Left renal pelvis (tissue), 4 donors: ENCODE results near the gene MAGI1. TPM values are rescaled to one million over a fixed set of nuclear protein-coding genes. Genes with fewer than 3 reads are reported as not detected.
A peak's percentile ranks its signal among the peaks of the same experiment; 100 is the strongest.
"Not testable (repeated sequence)": the region's sequence is repeated elsewhere in the genome, so short reads cannot be mapped to it uniquely, and the experiment has no call there.

Experiments
- DNase-seq, 4 donors: peaks; one replicate each; pipeline ENCODE4 v3.0.0-alpha.2; 2013; ENCODE audit warnings: low read depth in 4 of 4, low spot score in 3 of 4
- polyA plus RNA-seq, 4 donors: library from polyadenylated mRNA; unstranded; fragments of 120-200 nt; gene quantifications; one replicate each; pipeline ENCODE4 v1.2.1, GENCODE V29; 2013; ENCODE audit not compliant: insufficient read length in 4 of 4

MAGI1 gene
- polyA plus RNA-seq, 4 donors = 9.3 to 33.8 (median 26.9) TPM

DNA sequence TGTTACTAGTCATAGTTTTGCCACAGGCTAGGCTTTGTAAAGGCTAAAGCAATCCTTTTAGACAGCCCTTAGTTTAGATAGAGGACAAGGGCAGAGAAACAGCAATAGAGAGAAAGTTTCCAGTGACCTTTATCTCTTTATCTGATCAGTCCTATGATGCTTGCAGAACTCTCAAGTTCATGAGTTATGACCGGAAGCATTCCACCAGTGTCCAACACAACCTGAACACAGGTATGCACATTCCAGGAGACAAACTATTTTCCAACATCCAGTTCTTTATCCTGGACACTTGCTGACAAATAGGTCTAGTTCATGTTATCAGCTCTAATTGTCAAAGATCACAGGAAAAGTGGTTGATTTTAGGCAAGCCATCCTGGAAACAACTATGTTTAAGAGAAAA, 422.2 kb downstream of the MAGI1 start:
- DNase-seq = no peak

DNA sequence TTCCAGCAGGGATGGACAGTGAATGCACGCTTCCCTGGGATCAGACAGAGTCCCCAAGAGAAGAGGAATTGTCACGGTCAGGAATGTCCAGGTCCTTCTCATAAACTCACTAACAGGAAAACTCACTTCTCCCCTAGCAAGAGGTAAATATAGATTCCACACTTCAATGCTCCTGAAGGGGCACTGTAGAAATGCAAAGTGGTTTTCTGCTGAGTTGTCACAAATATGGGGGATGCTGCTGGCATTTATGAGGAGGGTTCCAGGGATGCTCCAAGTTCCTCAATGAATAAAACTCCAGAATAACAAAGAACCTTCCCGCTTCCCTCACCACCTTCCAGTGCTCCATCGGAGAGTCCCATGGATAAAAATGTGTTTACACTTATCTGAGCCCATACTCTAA, 423.4 kb downstream of the MAGI1 start:
- no peak for DNase-seq

DNA sequence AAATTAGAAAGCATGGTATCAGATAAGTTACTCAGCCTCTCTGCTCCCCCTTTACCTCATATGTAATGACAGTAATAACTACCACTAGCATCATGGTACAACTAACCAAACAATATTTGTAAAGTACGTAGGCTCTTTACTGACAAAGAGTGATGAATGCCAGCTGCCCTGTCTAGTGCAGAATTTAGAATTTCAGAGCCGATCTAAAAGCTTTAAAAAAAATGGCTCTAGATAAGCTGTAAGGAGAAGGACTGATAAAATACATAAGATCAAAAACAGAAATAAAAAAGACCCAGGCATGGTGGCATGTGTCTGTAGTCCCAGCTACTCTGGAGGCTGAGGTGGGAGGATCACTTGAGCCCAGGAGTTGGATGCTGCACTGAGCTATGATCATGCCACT, 424.1 kb downstream of the MAGI1 start:
- no peak for DNase-seq

DNA sequence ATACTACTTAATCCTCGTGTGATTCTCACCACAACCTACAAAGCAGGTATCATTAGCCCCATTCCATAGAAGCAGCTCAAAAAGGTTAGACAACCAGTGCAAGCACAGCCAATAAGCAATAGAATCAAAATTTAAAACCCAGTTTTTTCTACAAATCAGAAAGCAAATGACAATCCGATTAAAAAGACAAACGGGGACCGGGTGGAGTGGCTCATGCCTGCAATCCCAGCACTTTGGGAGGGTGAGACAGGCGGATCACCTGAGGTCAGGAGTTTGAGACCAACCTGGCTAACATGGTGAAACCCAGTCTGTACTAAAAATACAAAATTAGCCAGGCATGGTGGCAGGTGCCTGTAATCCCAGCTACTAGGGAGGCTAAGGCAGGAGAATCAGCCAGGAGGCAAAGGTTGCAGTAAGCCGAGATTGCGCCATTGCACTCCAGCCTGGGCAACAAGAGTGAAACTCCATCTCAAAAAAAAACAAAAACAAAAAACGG, 430.7 kb downstream of the MAGI1 start:
- not testable (repeated sequence) for DNase-seq

GRCh38 chr3:65607101-65607500, 431.6 kb downstream of the MAGI1 start:
- DNase-seq = no peak

- DNase-seq = no peak
Observed at GRCh38 chr3:65605876-65606432, 432.8 kb downstream of the MAGI1 start.

GRCh38 chr3:65604863-65605526, 433.7 kb downstream of the MAGI1 start:
- DNase-seq = no peak

DNA sequence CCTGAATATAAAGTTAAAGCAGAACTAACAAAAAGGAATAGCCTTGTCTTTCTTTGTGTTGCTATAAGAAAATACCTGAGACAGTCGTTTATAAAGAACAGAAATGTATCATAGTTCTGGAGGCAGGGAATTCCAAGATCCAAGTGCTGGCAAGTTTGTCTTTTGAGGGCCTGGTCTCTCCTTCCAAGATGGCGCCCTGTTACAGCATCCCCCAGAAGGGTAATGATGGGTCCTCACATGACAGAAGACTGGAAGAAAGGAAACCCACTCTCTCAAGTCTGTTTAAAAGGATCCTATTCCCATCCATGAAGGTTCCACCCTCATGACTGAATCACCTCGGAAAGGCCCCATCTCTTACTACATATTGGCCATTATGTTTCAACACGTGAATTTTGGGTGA, 435.1 kb downstream of the MAGI1 start:
- no peak for DNase-seq

GRCh38 chr3:65600888-65601287, 437.8 kb downstream of the MAGI1 start:
- DNase-seq = no peak

- no peak for DNase-seq
Observed at GRCh38 chr3:65597952-65598413, 440.7 kb downstream of the MAGI1 start.

DNA sequence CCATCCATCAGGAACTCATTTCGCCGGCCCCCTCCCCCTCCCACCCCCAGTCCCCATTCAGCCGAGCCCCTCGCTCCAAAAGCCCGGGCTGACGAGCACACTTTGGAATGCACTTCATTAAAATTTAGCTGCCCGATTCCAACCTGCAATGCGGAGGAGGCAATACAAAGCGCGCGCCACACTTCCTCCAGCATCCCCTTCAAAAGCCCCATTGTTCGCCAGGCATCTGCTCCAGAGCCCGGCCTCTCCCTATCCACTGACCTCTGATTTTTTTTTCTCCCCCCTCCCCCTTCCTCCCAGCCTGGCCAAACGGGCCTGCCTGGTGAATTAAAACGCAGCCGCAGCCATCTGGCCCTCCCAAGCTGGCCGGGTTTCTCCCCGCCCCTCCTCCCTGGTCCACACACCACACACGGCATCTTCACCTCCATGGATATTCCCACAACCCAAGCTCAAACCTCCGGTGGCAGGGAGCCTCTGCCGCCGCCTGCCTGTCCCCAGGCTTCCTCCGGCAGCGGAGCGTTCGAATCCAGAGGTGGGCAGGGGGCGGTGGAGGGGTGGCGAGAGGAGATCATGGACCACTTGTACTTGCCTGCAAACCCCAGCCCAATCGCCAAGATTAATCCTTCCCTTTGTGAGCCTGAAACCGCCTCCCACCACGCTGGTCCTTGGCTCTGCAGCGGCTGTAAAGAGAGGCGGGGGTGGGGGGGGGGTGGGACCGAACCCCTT, 441.3 kb downstream of the MAGI1 start:
- peak in 3 of 4 donors; percentile 35 to 45 (median 36) for DNase-seq

- DNase-seq = no peak
Observed at GRCh38 chr3:65596571-65597225, 442.0 kb downstream of the MAGI1 start.

GRCh38 chr3:65596029-65596300, 442.8 kb downstream of the MAGI1 start:
- DNase-seq = no peak

GRCh38 chr3:65595222-65596028, 443.3 kb downstream of the MAGI1 start:
- no peak for DNase-seq

DNA sequence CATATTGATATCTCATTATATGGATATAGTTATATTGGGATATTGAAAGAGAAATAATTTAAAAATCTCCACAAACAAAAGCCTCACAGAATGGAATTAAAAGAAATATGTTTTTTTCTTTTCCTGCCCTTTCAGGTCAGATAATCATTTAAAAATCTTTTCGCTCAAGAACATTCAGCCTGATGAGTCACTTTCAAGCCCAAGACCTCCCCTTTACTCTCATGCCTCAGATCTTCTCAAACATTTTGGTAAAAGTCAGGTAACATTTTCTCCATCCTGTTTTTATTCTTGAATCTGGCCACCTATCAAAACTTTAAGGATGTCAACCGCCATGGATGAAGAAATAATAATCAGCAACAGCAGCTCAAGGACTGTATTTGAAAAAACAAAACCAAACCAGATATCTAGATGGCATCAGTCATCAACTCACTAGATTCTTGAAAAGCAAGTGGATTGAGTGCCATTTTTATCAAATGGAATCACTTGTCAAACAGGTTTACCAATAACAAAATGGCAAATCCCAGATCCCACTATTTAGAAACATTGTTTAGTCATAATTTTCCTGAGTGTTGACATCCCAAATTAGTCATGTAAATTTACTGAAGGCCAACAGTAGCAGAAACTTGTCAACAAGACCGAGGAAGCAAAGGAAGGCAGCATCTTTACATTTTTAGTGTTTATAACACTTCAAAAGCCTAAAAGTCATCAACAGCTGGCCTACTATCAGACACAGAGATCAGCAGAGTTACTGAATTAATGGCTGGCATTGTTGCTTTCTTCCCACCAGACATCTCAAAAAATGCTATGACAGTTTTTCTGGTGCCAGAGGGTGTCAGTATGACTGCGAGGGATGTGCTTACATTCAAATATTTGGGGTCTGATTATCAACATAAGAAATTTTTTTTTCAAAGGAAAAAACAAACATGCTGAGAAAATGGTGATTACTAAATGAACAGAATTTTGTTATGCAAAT, 444.7 kb downstream of the MAGI1 start:
- DNase-seq = no peak

- DNase-seq = no peak
Observed at GRCh38 chr3:65591313-65591712, 447.4 kb downstream of the MAGI1 start.

DNA sequence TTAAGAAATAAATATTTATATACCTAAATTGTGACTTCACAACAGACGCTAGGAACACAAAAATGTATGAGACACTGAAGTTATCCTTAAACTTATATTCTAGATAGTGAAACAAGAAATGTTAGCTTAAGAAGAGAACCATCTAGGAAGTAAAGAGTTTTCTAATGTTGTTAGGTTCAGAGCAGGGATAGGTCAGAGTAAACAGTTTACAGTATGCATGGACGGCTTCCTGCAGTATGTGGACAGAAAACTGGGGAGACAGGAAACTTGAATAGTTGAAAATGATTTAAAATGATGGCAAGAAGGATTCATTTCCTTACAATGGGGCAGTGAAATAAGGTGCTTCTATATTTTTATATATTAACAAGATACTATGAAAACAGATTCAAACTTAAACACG, 449.8 kb downstream of the MAGI1 start:
- DNase-seq = no peak

GRCh38 chr3:65587650-65588439, 450.9 kb downstream of the MAGI1 start:
- no peak for DNase-seq

- DNase-seq = no peak
Observed at GRCh38 chr3:65584913-65585312, 453.8 kb downstream of the MAGI1 start.
